ENCODE data around the gene CHRM2.

Gene CHRM2

GRCh38 chr7:136971776-136972175, 103.3 kb downstream of the CHRM2 start:
- Histone ChIP-seq H3K27ac (ENCODE audit: low read depth, low read length) (no peak overlapping the region), H3K27me3 (ENCODE audit: control insufficient read depth, insufficient read depth, low read length) (no peaks in the 10 kb centered on the region), H3K4me1 (ENCODE audit: control insufficient read depth, insufficient read depth, low read length) (peaks cover 8% of the 10 kb centered on the region)

GRCh38 chr7:136976504-136977251, 108.2 kb downstream of the CHRM2 start:
- H3K27ac ChIP-seq (ENCODE audit: low read depth, low read length) = no peak overlapping the region
- no peaks in the 10 kb centered on the region for H3K27me3 ChIP-seq (ENCODE audit: control insufficient read depth, insufficient read depth, low read length)
- H3K36me3 ChIP-seq (ENCODE audit: control insufficient read depth, insufficient read depth, low read length) = no peaks in the 10 kb centered on the region
- H3K4me1 ChIP-seq (ENCODE audit: control insufficient read depth, insufficient read depth, low read length) = peaks cover 6% of the 10 kb centered on the region
- no peak overlapping the region for H3K4me3 ChIP-seq (ENCODE audit: low read length)
- H3K9ac ChIP-seq (ENCODE audit: low read length) = no peak overlapping the region

More at GRCh38 chr7:136971776-136972175, 103.3 kb downstream of the CHRM2 start:
- no peak overlapping the region for H3K4me3 ChIP-seq (ENCODE audit: low read length)
- no peak overlapping the region for H3K9ac ChIP-seq (ENCODE audit: low read length)
- no peaks in the 10 kb centered on the region for H3K36me3 ChIP-seq (ENCODE audit: control insufficient read depth, insufficient read depth, low read length)

GRCh38 chr7:136993377-136993776, 124.9 kb downstream of the CHRM2 start:
- no peak overlapping the region for H3K4me3 ChIP-seq (ENCODE audit: low read length)
- no peak overlapping the region for H3K9ac ChIP-seq (ENCODE audit: low read length)
- no peaks in the 10 kb centered on the region for H3K27me3 ChIP-seq (ENCODE audit: control insufficient read depth, insufficient read depth, low read length)
- H3K27ac ChIP-seq (ENCODE audit: low read depth, low read length) = no peak overlapping the region
- H3K4me1 ChIP-seq (ENCODE audit: control insufficient read depth, insufficient read depth, low read length) = peaks cover 7% of the 10 kb centered on the region
- H3K36me3 ChIP-seq (ENCODE audit: control insufficient read depth, insufficient read depth, low read length) = no peaks in the 10 kb centered on the region

- H3K27ac ChIP-seq (ENCODE audit: low read depth, low read length) = no peak overlapping the region
Observed at GRCh38 chr7:136997735-136998134, 129.3 kb downstream of the CHRM2 start.

GRCh38 chr7:136998495-136998894, 130.0 kb downstream of the CHRM2 start:
- peaks cover 17% of the 10 kb centered on the region for H3K4me1 ChIP-seq (ENCODE audit: control insufficient read depth, insufficient read depth, low read length)
- no peak overlapping the region for H3K9ac ChIP-seq (ENCODE audit: low read length)
- no peaks in the 10 kb centered on the region for H3K27me3 ChIP-seq (ENCODE audit: control insufficient read depth, insufficient read depth, low read length)
- no peak overlapping the region for H3K4me3 ChIP-seq (ENCODE audit: low read length)
- peak overlapping the region; percentile 12 for H3K27ac ChIP-seq (ENCODE audit: low read depth, low read length)
- no peaks in the 10 kb centered on the region for H3K36me3 ChIP-seq (ENCODE audit: control insufficient read depth, insufficient read depth, low read length)

More at GRCh38 chr7:136997735-136998134, 129.3 kb downstream of the CHRM2 start:
- Histone ChIP-seq H3K4me3 (ENCODE audit: low read length) (no peak overlapping the region), H3K27me3 (ENCODE audit: control insufficient read depth, insufficient read depth, low read length) (no peaks in the 10 kb centered on the region), H3K36me3 (ENCODE audit: control insufficient read depth, insufficient read depth, low read length) (no peaks in the 10 kb centered on the region), H3K4me1 (ENCODE audit: control insufficient read depth, insufficient read depth, low read length) (peaks cover 18% of the 10 kb centered on the region), H3K9ac (ENCODE audit: low read length) (no peak overlapping the region)

- Histone ChIP-seq H3K36me3 (ENCODE audit: control insufficient read depth, insufficient read depth, low read length) (no peaks in the 10 kb centered on the region), H3K27ac (ENCODE audit: low read depth, low read length) (no peak overlapping the region), H3K27me3 (ENCODE audit: control insufficient read depth, insufficient read depth, low read length) (no peaks in the 10 kb centered on the region), H3K9ac (ENCODE audit: low read length) (no peak overlapping the region), H3K4me1 (ENCODE audit: control insufficient read depth, insufficient read depth, low read length) (peaks cover 20% of the 10 kb centered on the region), H3K4me3 (ENCODE audit: low read length) (no peak overlapping the region)
Observed at GRCh38 chr7:137000621-137001020, 132.2 kb downstream of the CHRM2 start.

- no peaks in the 10 kb centered on the region for H3K27me3 ChIP-seq (ENCODE audit: control insufficient read depth, insufficient read depth, low read length)
- peaks cover 23% of the 10 kb centered on the region for H3K4me1 ChIP-seq (ENCODE audit: control insufficient read depth, insufficient read depth, low read length)
- H3K27ac ChIP-seq (ENCODE audit: low read depth, low read length) = peak overlapping the region; percentile 16
- H3K4me3 ChIP-seq (ENCODE audit: low read length) = no peak overlapping the region
- no peak overlapping the region for H3K9ac ChIP-seq (ENCODE audit: low read length)
- no peaks in the 10 kb centered on the region for H3K36me3 ChIP-seq (ENCODE audit: control insufficient read depth, insufficient read depth, low read length)
Observed at GRCh38 chr7:137001041-137001440, 132.6 kb downstream of the CHRM2 start.

- H3K9ac ChIP-seq (ENCODE audit: low read length) = no peak overlapping the region
Observed at GRCh38 chr7:137001478-137001877, 133.0 kb downstream of the CHRM2 start.

GRCh38 chr7:137003086-137003485, 134.6 kb downstream of the CHRM2 start:
- Histone ChIP-seq H3K4me3 (ENCODE audit: low read length) (no peak overlapping the region), H3K27ac (ENCODE audit: low read depth, low read length) (no peak overlapping the region), H3K4me1 (ENCODE audit: control insufficient read depth, insufficient read depth, low read length) (peaks cover 27% of the 10 kb centered on the region), H3K27me3 (ENCODE audit: control insufficient read depth, insufficient read depth, low read length) (no peaks in the 10 kb centered on the region), H3K36me3 (ENCODE audit: control insufficient read depth, insufficient read depth, low read length) (no peaks in the 10 kb centered on the region), H3K9ac (ENCODE audit: low read length) (no peak overlapping the region)

More at GRCh38 chr7:137001478-137001877, 133.0 kb downstream of the CHRM2 start:
- H3K27ac ChIP-seq (ENCODE audit: low read depth, low read length) = peak overlapping the region; percentile 16
- no peak overlapping the region for H3K4me3 ChIP-seq (ENCODE audit: low read length)
- no peaks in the 10 kb centered on the region for H3K27me3 ChIP-seq (ENCODE audit: control insufficient read depth, insufficient read depth, low read length)
- H3K36me3 ChIP-seq (ENCODE audit: control insufficient read depth, insufficient read depth, low read length) = no peaks in the 10 kb centered on the region
- H3K4me1 ChIP-seq (ENCODE audit: control insufficient read depth, insufficient read depth, low read length) = peaks cover 28% of the 10 kb centered on the region

GRCh38 chr7:137003566-137003965, 135.1 kb downstream of the CHRM2 start:
- peaks cover 27% of the 10 kb centered on the region for H3K4me1 ChIP-seq (ENCODE audit: control insufficient read depth, insufficient read depth, low read length)
- no peak overlapping the region for H3K27ac ChIP-seq (ENCODE audit: low read depth, low read length)
- H3K9ac ChIP-seq (ENCODE audit: low read length) = no peak overlapping the region

GRCh38 chr7:137005873-137006272, 137.4 kb downstream of the CHRM2 start:
- Histone ChIP-seq H3K4me1 (ENCODE audit: control insufficient read depth, insufficient read depth, low read length) (peaks cover 23% of the 10 kb centered on the region), H3K27ac (ENCODE audit: low read depth, low read length) (peak overlapping the region; percentile 27), H3K4me3 (ENCODE audit: low read length) (no peak overlapping the region), H3K9ac (ENCODE audit: low read length) (no peak overlapping the region), H3K27me3 (ENCODE audit: control insufficient read depth, insufficient read depth, low read length) (no peaks in the 10 kb centered on the region), H3K36me3 (ENCODE audit: control insufficient read depth, insufficient read depth, low read length) (no peaks in the 10 kb centered on the region)

More at GRCh38 chr7:137003566-137003965, 135.1 kb downstream of the CHRM2 start:
- H3K4me3 ChIP-seq (ENCODE audit: low read length) = no peak overlapping the region
- H3K36me3 ChIP-seq (ENCODE audit: control insufficient read depth, insufficient read depth, low read length) = no peaks in the 10 kb centered on the region
- H3K27me3 ChIP-seq (ENCODE audit: control insufficient read depth, insufficient read depth, low read length) = no peaks in the 10 kb centered on the region

GRCh38 chr7:137006293-137006692, 137.8 kb downstream of the CHRM2 start:
- no peaks in the 10 kb centered on the region for H3K27me3 ChIP-seq (ENCODE audit: control insufficient read depth, insufficient read depth, low read length)
- peaks cover 19% of the 10 kb centered on the region for H3K4me1 ChIP-seq (ENCODE audit: control insufficient read depth, insufficient read depth, low read length)
- H3K36me3 ChIP-seq (ENCODE audit: control insufficient read depth, insufficient read depth, low read length) = no peaks in the 10 kb centered on the region
- no peak overlapping the region for H3K9ac ChIP-seq (ENCODE audit: low read length)
- no peak overlapping the region for H3K4me3 ChIP-seq (ENCODE audit: low read length)
- H3K27ac ChIP-seq (ENCODE audit: low read depth, low read length) = peak overlapping the region; percentile 44

Data from rectal smooth muscle tissue (tissue), 1 donor.